ENCODE measurements around the gene CITED4. TPM values are rescaled to one million over a fixed set of nuclear protein-coding genes. Genes with fewer than 3 reads are reported as not detected.

The CITED4 gene
- total RNA-seq, 1 experiment from 2014 or later = 10.6 TPM

DNA sequence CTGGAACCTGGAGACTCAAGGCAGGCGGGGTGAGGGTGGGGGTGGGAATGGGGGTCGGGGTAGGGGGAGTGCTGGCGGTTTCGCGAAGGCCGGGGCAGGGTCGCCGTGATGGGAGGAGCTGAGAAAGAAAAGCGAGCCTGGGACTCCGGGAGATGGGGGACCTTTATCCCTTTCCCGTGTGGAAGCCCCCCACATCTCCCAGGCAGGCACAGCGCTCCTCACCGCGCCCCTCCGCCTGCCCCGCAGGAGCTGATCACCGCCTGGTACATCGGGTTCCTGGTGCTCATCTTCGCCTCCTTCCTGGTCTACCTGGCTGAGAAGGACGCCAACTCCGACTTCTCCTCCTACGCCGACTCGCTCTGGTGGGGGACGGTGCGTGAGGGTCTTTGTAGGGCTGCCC, 43.1 kb downstream of the CITED4 start:
- Histone ChIP-seq H3K4me3 (ENCODE audit: low read length) (no peak overlapping the region), H2AFZ (ENCODE audit: low read length) (no peak overlapping the region), H3K9ac (ENCODE audit: low read length) (no peak overlapping the region), H3K27ac (ENCODE audit: low read length) (no peak overlapping the region), H4K20me1 (ENCODE audit: low read length) (no peaks in the 10 kb centered on the region), H3K36me3 (ENCODE audit: low read depth, low read length) (no peaks in the 10 kb centered on the region), H3F3A (ENCODE audit: low read length, unreplicated experiment) (no peaks in the 10 kb centered on the region), H3K79me2 (ENCODE audit: low read length) (no peaks in the 10 kb centered on the region), H3K9me2 (replicated peaks; ENCODE audit: low read length) (no peaks in the 10 kb centered on the region), H3K27me3 (ENCODE audit: low read length) (no peaks in the 10 kb centered on the region), H3K9me3 (ENCODE audit: low read length) (no peaks in the 10 kb centered on the region), H3K4me2 (ENCODE audit: low read length) (no peak overlapping the region), H3K4me1 (ENCODE audit: insufficient read depth, low read length) (no peaks in the 10 kb centered on the region)
- no TSS peak for BruUV-seq (replicated peaks)
- no peak for TF ChIP-seq EZH2 (IDR thresholded peaks at IDR 0.05; ENCODE audit: low read length, unreplicated experiment)
- TF ChIP-seq EZH2phosphoT487 (IDR thresholded peaks at IDR 0.05; ENCODE audit: borderline replicate concordance, low read length) = no peak
- TF ChIP-seq, protein P1, sequence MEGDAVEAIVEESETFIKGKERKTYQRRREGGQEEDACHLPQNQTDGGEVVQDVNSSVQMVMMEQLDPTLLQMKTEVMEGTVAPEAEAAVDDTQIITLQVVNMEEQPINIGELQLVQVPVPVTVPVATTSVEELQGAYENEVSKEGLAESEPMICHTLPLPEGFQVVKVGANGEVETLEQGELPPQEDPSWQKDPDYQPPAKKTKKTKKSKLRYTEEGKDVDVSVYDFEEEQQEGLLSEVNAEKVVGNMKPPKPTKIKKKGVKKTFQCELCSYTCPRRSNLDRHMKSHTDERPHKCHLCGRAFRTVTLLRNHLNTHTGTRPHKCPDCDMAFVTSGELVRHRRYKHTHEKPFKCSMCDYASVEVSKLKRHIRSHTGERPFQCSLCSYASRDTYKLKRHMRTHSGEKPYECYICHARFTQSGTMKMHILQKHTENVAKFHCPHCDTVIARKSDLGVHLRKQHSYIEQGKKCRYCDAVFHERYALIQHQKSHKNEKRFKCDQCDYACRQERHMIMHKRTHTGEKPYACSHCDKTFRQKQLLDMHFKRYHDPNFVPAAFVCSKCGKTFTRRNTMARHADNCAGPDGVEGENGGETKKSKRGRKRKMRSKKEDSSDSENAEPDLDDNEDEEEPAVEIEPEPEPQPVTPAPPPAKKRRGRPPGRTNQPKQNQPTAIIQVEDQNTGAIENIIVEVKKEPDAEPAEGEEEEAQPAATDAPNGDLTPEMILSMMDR (conservative IDR thresholded peaks at IDR 0.05; ENCODE audit: low read depth, low read length) = no peak
- ATAC-seq = no peak
- ChIA-PET CTCF (no interaction called here), POLR2A (ENCODE audit: unreplicated experiment) (no interaction called here)
- DNase-seq = no peak
- intact Hi-C loops (cut with micrococcal nuclease) = no loop called here

DNA sequence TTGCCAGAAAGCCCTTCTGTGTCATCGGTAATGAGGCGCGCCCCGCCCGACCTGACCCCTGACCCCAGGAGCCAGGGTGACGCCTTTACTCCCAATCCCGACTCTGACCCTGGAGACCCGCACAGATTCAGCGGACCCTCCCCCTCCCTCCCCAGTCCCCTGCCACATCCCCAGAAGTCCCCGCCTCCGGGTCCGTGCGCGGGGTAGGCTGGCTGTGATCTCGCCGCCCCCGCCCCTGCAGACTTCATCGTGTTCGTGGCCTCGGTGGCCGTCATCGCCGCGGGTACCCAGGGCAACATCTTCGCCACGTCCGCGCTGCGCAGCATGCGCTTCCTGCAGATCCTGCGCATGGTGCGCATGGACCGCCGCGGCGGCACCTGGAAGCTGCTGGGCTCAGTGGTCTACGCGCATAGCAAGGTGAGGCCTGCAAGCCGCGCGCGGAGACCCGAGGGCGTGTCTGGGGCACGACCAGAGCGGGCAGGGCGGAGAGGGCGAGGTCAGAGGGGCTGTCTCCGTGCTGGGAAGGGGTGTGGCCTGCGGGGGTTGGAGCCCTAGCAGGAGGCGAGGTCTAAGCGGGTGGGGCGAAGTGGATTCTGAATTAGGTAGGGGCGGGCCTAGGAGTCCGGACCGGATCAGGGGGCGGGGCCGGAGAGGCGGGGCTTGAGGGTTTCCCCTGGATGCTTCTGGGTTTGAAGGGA, 43.8 kb downstream of the CITED4 start:
- no TSS peak for BruUV-seq (replicated peaks)
- H3K4me3 ChIP-seq (ENCODE audit: low read length) = no peak overlapping the region

DNA sequence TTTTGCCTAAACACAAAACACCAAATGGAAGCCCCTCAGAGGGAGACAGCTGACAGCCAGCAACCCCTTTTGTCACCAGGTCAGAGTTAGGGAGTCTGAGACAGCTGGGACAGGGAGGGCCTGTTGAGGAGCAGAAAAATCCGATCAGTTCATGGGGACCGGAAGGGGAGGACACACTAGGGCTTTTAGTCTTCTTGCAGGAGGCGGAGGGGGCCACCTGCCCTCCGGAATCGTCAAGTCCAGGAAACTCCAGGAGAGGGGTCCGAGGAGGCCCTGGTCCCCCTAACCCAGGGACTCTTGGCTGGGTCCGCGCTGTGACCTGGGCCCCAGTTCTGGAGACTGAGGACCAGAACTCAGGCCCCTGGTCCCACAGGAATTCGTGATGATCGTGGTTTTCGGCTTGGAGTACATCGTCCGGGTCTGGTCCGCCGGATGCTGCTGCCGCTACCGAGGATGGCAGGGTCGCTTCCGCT, 44.3 kb downstream of the CITED4 start:
- H3K27ac ChIP-seq (ENCODE audit: low read length) = no peak overlapping the region
- no peaks in the 10 kb centered on the region for H3K79me2 ChIP-seq (ENCODE audit: low read length)
- no peaks in the 10 kb centered on the region for H3K4me1 ChIP-seq (ENCODE audit: insufficient read depth, low read length)
- H3K4me2 ChIP-seq (ENCODE audit: low read length) = no peak overlapping the region
- ChIA-PET CTCF (no interaction called here), POLR2A (ENCODE audit: unreplicated experiment) (no interaction called here)
- H3K9me2 ChIP-seq (replicated peaks; ENCODE audit: low read length) = no peaks in the 10 kb centered on the region
- intact Hi-C loops (cut with micrococcal nuclease) = no loop called here
- no peaks in the 10 kb centered on the region for H3K36me3 ChIP-seq (ENCODE audit: low read depth, low read length)
- no peak overlapping the region for H3K9ac ChIP-seq (ENCODE audit: low read length)
- no peaks in the 10 kb centered on the region for H3F3A ChIP-seq (ENCODE audit: low read length, unreplicated experiment)
- H3K27me3 ChIP-seq (ENCODE audit: low read length) = no peaks in the 10 kb centered on the region
- ATAC-seq = no peak
- BruUV-seq (replicated peaks) = no TSS peak
- no peak overlapping the region for H2AFZ ChIP-seq (ENCODE audit: low read length)
- no peak overlapping the region for H3K4me3 ChIP-seq (ENCODE audit: low read length)
- H4K20me1 ChIP-seq (ENCODE audit: low read length) = no peaks in the 10 kb centered on the region
- no peak for DNase-seq
- TF ChIP-seq EZH2phosphoT487 (IDR thresholded peaks at IDR 0.05; ENCODE audit: borderline replicate concordance, low read length) = no peak
- TF ChIP-seq, protein P1 (conservative IDR thresholded peaks at IDR 0.05; ENCODE audit: low read depth, low read length) = no peak
- TF ChIP-seq EZH2 (IDR thresholded peaks at IDR 0.05; ENCODE audit: low read length, unreplicated experiment) = no peak
- no peaks in the 10 kb centered on the region for H3K9me3 ChIP-seq (ENCODE audit: low read length)

More for the DNA sequence above, 43.8 kb downstream of the CITED4 start:
- no peak overlapping the region for H2AFZ ChIP-seq (ENCODE audit: low read length)
- H3K9ac ChIP-seq (ENCODE audit: low read length) = no peak overlapping the region
- DNase-seq (no peak), ATAC-seq (no peak)
- no peaks in the 10 kb centered on the region for H3K4me1 ChIP-seq (ENCODE audit: insufficient read depth, low read length)
- H3K79me2 ChIP-seq (ENCODE audit: low read length) = no peaks in the 10 kb centered on the region
- H3K9me2 ChIP-seq (replicated peaks; ENCODE audit: low read length) = no peaks in the 10 kb centered on the region
- no peak overlapping the region for H3K27ac ChIP-seq (ENCODE audit: low read length)
- ChIA-PET POLR2A (ENCODE audit: unreplicated experiment) (no interaction called here), CTCF (no interaction called here)
- intact Hi-C loops (cut with micrococcal nuclease) = no loop called here
- no peaks in the 10 kb centered on the region for H3K36me3 ChIP-seq (ENCODE audit: low read depth, low read length)
- no peak overlapping the region for H3K4me2 ChIP-seq (ENCODE audit: low read length)
- H4K20me1 ChIP-seq (ENCODE audit: low read length) = no peaks in the 10 kb centered on the region
- H3F3A ChIP-seq (ENCODE audit: low read length, unreplicated experiment) = no peaks in the 10 kb centered on the region
- H3K27me3 ChIP-seq (ENCODE audit: low read length) = no peaks in the 10 kb centered on the region
- no peaks in the 10 kb centered on the region for H3K9me3 ChIP-seq (ENCODE audit: low read length)
- TF ChIP-seq, protein P1 (conservative IDR thresholded peaks at IDR 0.05; ENCODE audit: low read depth, low read length) = no peak
- TF ChIP-seq EZH2phosphoT487 (IDR thresholded peaks at IDR 0.05; ENCODE audit: borderline replicate concordance, low read length) (no peak), EZH2 (IDR thresholded peaks at IDR 0.05; ENCODE audit: low read length, unreplicated experiment) (no peak)

Measured in PC-3 (cell line).